ENCODE data around the gene CCT2. TPM values are rescaled to one million over a fixed set of nuclear protein-coding genes. Genes with fewer than 3 reads are reported as not detected.

The CCT2 gene
- total and polyA plus RNA-seq, 2 donors (not counting 1 experiment from before 2014, with no cell fraction given), result 58.2 to 125 TPM

GRCh38 chr12:69595689-69596088 lies 10.4 kb downstream of the CCT2 start:
- Histone ChIP-seq H3K36me3 (replicated peaks in 1 of 2; ENCODE audit: control extremely low read depth in 1 of 2, control insufficient read depth in 1 of 2, extremely low read depth in 1 of 2, insufficient read depth in 2 of 2, low read length in 1 of 2) (peaks cover 20 to 90% of the 10 kb centered on the region in 2 experiments), H4K20me1 (ENCODE audit: control insufficient read depth, insufficient read depth, low read length, poor library complexity, severe bottlenecking) (no peaks in the 10 kb centered on the region), H3K27ac (ENCODE audit: low read length in 2 of 2) (no peak overlapping the region), H3K9me3 (ENCODE audit: control extremely low read depth in 1 of 3, control insufficient read depth in 2 of 3, insufficient read depth in 1 of 3, low read length in 2 of 3) (no peaks in the 10 kb centered on the region), H3K79me2 (ENCODE audit: control insufficient read depth, insufficient read depth, low read length) (no peaks in the 10 kb centered on the region), H3K27me3 (replicated peaks in 1 of 4; ENCODE audit: control extremely low read depth in 1 of 4, control insufficient read depth in 3 of 4, insufficient read depth in 4 of 4, low read length in 3 of 4) (no peaks in the 10 kb centered on the region), H3K4me2 (replicated peaks; ENCODE audit: low read depth, low read length, poor library complexity, severe bottlenecking) (no peak overlapping the region), H3K4me1 (ENCODE audit: control insufficient read depth in 2 of 2, insufficient read depth in 2 of 2, low read length in 2 of 2) (no peaks in the 10 kb centered on the region), H3K4me3 (ENCODE audit: control extremely low read depth in 1 of 5, extremely low read depth in 1 of 5, insufficient read depth in 1 of 5, low read depth in 2 of 5, low read length in 4 of 5) (no peak overlapping the region), H2AFZ (ENCODE audit: insufficient read depth, low read depth, low read length, poor library complexity, severe bottlenecking) (no peak overlapping the region), H3K9ac (ENCODE audit: low read length) (no peak overlapping the region)
- POLR2A ChIA-PET, result no interaction called here
- DNase-seq, result no peak
- CTCF ChIA-PET, result interaction anchor here (1.1 kb wide), 1 partner anchor 203 kb away, joined by 5 read pairs; no protein-coding TSS in a partner anchor
- Mint-ChIP-seq H3K4me3 (no peak overlapping the region), H3K27me3 (no peaks in the 10 kb centered on the region), H3K9me3 (ENCODE audit: insufficient read depth) (no peaks in the 10 kb centered on the region), H3K27ac (no peak overlapping the region), H3K4me1 (no peaks in the 10 kb centered on the region)
- TF ChIP-seq CTCF (IDR thresholded peaks at IDR 0.05) (no peak), EZH2 (IDR thresholded peaks at IDR 0.05; ENCODE audit: borderline replicate concordance, insufficient read depth, low read depth, low read length, poor library complexity, severe bottlenecking) (no peak)
- intact Hi-C loops (cut with micrococcal nuclease), result no loop called here
- no peak for ATAC-seq (ENCODE audit: low read depth)
- WGBS (ENCODE audit: insufficient coverage), result no CpG with 5 or more reads among the region's 2 CpGs

GRCh38 chr12:69598174-69598753 lies 13.0 kb downstream of the CCT2 start:
- TF ChIP-seq EZH2 (IDR thresholded peaks at IDR 0.05; ENCODE audit: borderline replicate concordance, insufficient read depth, low read depth, low read length, poor library complexity, severe bottlenecking), result no peak
- no peak for TF ChIP-seq CTCF (IDR thresholded peaks at IDR 0.05)
- H3K27me3 ChIP-seq (replicated peaks in 1 of 4; ENCODE audit: control extremely low read depth in 1 of 4, control insufficient read depth in 3 of 4, insufficient read depth in 4 of 4, low read length in 3 of 4), result no peaks in the 10 kb centered on the region
- DNase-seq (no peak), ATAC-seq (ENCODE audit: low read depth) (no peak)
- H3K27ac ChIP-seq (ENCODE audit: low read length in 2 of 2), result no peak overlapping the region
- H2AFZ ChIP-seq (ENCODE audit: insufficient read depth, low read depth, low read length, poor library complexity, severe bottlenecking), result no peak overlapping the region
- Mint-ChIP-seq H3K4me1 (no peaks in the 10 kb centered on the region), H3K27me3 (no peaks in the 10 kb centered on the region), H3K4me3 (no peak overlapping the region), H3K27ac (no peak overlapping the region), H3K9me3 (ENCODE audit: insufficient read depth) (no peaks in the 10 kb centered on the region)
- no peaks in the 10 kb centered on the region for H3K79me2 ChIP-seq (ENCODE audit: control insufficient read depth, insufficient read depth, low read length)
- ChIA-PET CTCF (interaction anchor here (0.7 kb wide), 1 partner anchor 241 kb away, joined by 3 read pairs; no protein-coding TSS in a partner anchor), POLR2A (no interaction called here)
- no peaks in the 10 kb centered on the region for H3K4me1 ChIP-seq (ENCODE audit: control insufficient read depth in 2 of 2, insufficient read depth in 2 of 2, low read length in 2 of 2)
- H3K4me2 ChIP-seq (replicated peaks; ENCODE audit: low read depth, low read length, poor library complexity, severe bottlenecking), result no peak overlapping the region
- WGBS (ENCODE audit: insufficient coverage), result no CpG with 5 or more reads among the region's 4 CpGs
- H4K20me1 ChIP-seq (ENCODE audit: control insufficient read depth, insufficient read depth, low read length, poor library complexity, severe bottlenecking), result no peaks in the 10 kb centered on the region
- H3K9me3 ChIP-seq (ENCODE audit: control extremely low read depth in 1 of 3, control insufficient read depth in 2 of 3, insufficient read depth in 1 of 3, low read length in 2 of 3), result no peaks in the 10 kb centered on the region
- intact Hi-C loops (cut with micrococcal nuclease), result no loop called here
- H3K4me3 ChIP-seq (ENCODE audit: control extremely low read depth in 1 of 5, extremely low read depth in 1 of 5, insufficient read depth in 1 of 5, low read depth in 2 of 5, low read length in 4 of 5), result no peak overlapping the region
- peaks cover 22 to 82% of the 10 kb centered on the region in 2 experiments for H3K36me3 ChIP-seq (replicated peaks in 1 of 2; ENCODE audit: control extremely low read depth in 1 of 2, control insufficient read depth in 1 of 2, extremely low read depth in 1 of 2, insufficient read depth in 2 of 2, low read length in 1 of 2)
- no peak overlapping the region for H3K9ac ChIP-seq (ENCODE audit: low read length)

Measured in B cell (primary cell).